Choroid plexus epithelial cell (primary cell): ENCODE data around the gene FAM163B.

Experiments used
- DNase-seq: peaks from one replicate; pipeline ENCODE4 v3.0.0-alpha.2; 2010; ENCODE audit warnings: low read depth
- H3K4me3 ChIP-seq: 2 replicates; pipeline ENCODE4 v1.5.1; 2011; ENCODE audit warnings: low read depth, mild to moderate bottlenecking, control low read depth, low read length, moderate library complexity
- TF ChIP-seq, protein P1 (sequence below): conservative IDR thresholded peaks from 2 replicates; pipeline ENCODE4 v1.5.1; 2011; ENCODE audit warnings: low read depth, mild to moderate bottlenecking, control low read depth, inconsistent platforms, low read length, moderate library complexity

FAM163B gene

DNA sequence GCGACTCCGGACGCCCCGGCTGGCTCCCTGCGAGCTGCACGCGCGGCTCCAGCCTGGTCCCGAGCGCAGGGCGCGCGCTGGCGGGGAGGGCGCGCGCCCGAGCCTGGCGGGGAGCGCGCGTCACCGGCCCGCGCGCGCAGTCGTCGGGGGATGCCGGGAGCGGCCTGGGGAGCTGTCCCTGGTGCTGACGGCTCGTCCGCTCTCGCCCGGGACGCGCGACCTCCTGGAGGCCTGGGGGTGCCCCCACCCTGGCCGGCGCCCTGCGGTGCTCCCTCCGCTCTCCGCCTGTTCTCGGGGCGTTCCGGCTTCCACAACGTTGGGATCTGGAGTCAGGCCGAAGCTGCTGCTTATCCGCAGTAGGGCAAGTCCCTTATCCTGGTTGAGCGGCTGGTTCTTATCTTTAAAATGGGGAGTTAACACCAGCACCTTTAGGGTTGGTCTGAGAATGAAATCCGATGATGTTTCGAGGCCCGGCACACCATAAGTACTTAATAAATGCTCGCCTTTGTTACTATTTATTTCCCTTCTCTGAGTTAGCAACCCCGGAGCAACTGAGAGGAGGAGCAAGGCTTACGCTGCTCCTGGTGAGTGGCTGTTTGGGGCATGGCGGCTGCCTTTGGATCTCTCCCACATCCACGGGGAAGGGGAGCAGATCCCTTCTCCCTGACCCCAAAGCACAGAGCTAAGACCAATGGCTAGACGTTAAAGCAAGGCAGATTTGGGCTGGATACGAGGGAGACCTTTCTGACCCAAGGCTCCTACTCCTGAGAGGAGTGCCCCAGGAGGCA lies at the start of gene FAM163B:
FAM163B (minus strand) TSS at position 79 of the 788 bp plus-strand sequence. CDS start 29,166 bp downstream, outside the sequence.
- TF ChIP-seq, protein P1, sequence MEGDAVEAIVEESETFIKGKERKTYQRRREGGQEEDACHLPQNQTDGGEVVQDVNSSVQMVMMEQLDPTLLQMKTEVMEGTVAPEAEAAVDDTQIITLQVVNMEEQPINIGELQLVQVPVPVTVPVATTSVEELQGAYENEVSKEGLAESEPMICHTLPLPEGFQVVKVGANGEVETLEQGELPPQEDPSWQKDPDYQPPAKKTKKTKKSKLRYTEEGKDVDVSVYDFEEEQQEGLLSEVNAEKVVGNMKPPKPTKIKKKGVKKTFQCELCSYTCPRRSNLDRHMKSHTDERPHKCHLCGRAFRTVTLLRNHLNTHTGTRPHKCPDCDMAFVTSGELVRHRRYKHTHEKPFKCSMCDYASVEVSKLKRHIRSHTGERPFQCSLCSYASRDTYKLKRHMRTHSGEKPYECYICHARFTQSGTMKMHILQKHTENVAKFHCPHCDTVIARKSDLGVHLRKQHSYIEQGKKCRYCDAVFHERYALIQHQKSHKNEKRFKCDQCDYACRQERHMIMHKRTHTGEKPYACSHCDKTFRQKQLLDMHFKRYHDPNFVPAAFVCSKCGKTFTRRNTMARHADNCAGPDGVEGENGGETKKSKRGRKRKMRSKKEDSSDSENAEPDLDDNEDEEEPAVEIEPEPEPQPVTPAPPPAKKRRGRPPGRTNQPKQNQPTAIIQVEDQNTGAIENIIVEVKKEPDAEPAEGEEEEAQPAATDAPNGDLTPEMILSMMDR, result no peak
- DNase-seq, result peak; percentile 48
- H3K4me3 ChIP-seq, result no peak within 1 kb of the TSS

DNA sequence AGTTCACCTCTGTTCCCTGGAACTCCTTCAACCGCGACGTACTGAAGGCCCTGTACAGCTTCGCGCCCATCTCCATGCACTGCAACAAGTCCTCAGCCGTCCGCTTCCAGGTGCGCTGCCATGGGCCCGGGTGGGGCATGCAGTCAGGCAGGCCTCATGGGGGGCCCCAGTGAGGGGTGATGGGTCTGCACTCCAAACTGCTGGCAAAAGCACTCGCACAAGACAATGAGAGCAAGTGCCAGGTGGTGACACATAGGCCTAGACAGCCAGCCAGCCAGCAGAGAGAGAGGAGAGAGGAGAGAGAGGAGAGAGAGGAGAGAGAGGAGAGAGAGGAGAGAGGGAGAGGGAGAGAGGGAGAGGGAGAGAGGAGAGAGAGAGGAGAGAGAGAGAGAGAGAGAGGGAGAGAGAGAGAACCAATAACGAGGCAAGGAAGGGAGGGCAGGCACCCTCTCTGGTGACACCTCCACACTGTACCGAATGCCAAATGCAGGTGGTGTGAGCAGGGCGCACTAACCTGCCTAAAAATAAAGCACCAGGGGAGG lies 48.0 kb upstream of the FAM163B start:
- TF ChIP-seq, protein P1, result no peak
- no peak for DNase-seq

DNA sequence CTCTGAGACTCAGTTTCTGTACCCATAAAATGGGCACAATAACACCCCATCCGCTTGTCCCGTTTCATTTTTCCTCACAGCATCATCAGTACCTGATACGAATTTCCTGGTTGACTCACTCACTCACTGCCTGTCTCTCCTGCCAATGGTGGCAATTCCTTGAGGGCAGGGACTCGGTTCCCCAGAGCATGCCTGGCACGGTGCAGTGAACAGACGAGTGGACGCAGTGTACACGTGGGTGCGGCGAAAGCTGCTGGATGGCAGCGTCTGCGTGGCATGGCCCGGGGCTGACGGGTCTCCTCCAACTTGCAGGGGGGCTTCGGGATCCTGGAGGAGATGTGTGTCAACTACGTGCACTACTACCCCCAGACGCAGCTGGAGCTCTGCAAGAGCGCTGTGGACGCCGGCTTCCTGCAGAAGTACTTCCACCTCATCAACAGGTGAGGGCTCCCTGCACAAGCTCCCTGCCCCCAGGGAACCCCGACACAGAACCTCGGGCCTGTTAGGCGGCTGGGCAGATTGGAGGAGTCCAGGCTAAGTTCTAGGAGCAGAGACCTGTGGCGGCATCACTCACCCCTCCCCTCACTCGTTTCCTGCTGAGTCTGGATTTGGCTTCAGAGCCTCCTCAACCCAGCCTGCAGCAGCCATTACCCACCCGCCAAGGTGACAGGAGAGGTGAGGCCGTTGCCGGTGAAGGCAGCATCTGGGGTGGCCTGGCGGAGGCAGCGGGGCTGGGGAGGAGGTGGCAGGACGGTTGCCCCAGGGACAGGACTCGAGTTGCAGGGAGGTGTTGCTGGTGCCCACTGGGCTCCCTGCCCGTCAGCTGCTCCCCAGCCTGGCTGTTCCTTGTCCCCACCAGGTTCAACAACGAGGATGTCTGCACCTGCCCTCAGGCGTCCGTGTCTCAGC lies 47.3 kb upstream of the FAM163B start:
- TF ChIP-seq, protein P1, result no peak
- H3K4me3 ChIP-seq, result no peak overlapping the region
- no peak for DNase-seq

More for the DNA sequence above, 48.0 kb upstream of the FAM163B start:
- H3K4me3 ChIP-seq, result no peak overlapping the region

DNA sequence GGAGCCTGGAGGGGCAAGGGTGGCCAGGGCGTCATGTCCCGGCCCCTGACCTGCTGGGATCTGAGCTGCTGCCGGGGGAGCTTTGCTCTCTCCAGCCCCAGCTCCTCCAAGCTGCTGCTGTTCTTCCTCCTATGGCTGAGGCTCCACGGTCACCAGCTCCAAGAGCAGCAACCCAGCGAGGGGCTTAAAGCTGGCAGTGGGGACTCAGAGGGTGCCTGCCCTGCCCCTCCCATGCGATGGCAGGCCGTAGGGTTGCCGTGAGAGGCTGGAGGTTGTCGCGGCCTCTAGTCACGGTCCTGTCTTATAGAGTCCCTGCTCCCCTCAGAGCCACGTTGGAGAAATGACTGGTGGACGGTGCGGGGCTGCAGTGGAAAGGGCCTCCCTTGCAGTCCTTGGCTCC lies 46.5 kb upstream of the FAM163B start:
- no peak for DNase-seq
- TF ChIP-seq, protein P1, result no peak
- no peak overlapping the region for H3K4me3 ChIP-seq

GRCh38 chr9:133654736-133655657 lies 45.8 kb upstream of the FAM163B start:
- TF ChIP-seq, protein P1, result no peak
- H3K4me3 ChIP-seq, result no peak overlapping the region
- no peak for DNase-seq

- H3K4me3 ChIP-seq, result no peak overlapping the region
- no peak for DNase-seq
- TF ChIP-seq, protein P1, result no peak
These were observed 44.4 kb upstream of the FAM163B start for GRCh38 chr9:133653638-133654037.
